NCI-H748 (cell line): ENCODE results near the gene MAFF.
A peak's percentile ranks its signal among the peaks of the same experiment; 100 is the strongest.

ENCODE experiments used
- DNase-seq: peaks from one replicate; lab custom pipeline; 2025; ENCODE audit not compliant: unreplicated experiment; lab: John Stamatoyannopoulos, UW

Gene MAFF

DNA sequence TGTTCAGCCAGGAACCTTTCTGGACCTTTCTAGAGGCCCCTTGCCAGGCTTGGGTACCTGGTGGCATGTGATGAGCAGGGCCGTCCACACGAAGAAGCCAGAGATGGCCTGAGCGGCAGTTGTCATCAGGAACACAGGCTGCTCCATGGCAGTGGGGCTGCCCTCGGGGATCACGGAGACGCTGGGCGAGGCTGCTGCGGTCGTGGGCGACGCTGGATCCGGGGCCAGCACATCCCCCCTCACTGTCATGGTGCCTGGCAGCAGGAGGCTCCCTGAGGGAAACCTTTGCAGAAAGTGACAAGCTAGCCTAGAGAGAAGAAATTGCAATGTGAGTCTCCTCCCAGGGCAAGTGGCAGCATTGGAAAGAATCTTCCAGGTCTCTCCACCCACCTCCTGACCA, 45.9 kb downstream of the MAFF start:
- no peak for DNase-seq

DNA sequence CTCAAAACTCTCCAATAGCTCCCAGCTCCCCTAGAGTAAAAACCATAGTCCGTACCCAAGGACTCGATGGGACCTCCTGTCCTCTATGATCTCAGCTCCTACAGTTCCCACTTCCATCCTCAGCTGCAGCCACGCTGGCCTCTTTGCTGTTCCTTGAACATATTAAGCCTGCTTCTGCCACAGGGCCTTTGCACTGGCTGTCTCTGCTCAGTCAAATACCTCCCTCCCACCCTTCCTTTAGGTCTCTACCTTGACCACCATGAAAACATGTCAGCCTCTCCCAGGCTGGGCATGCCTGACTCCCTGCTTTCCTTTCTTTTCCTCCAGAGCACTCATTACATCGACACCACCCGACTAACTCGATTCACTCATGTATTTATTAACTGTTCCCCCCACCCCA, 46.5 kb downstream of the MAFF start:
- no peak for DNase-seq

DNA sequence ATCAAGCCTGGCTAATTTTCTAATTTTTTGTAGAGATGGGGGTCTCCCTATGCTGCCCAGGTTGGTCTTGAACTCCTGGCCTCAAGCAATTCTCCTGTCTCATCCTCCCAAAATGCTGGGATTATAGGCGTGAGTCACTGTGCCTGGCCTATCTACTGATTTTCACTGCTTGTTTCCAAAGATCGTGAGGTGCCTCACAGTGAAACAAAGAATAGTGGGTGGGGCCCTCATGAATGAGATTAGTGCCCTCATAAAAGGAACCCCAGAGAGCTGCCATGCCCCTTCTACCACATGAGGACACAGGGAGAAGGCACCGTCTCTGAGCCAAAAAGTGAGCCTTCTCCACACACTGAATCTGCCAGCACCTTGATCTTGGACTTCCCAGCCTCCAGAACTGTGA, 47.5 kb downstream of the MAFF start:
- DNase-seq: no peak

- DNase-seq: no peak
Measured at GRCh38 chr22:38249803-38250642, 48.2 kb downstream of the MAFF start.

- no peak for DNase-seq
Measured at GRCh38 chr22:38250643-38251340, 49.0 kb downstream of the MAFF start.

DNA sequence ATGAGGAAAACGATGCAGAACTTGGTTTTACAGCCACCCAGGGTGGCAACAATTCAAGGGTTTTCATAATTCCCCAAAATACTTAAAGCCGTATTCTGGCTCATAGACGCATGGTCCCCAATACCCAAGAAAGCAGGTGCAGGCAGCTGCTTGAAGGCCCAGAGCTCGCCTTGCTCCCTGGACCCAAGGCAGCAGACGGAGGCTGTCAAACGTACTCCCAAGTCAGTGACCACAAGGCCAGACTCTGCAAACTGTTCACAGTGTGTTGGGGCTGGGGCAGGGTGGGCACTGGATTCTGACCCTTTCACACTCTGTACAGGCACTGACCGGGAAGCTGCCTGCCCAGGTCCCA, 49.5 kb downstream of the MAFF start:
- no peak for DNase-seq

DNA sequence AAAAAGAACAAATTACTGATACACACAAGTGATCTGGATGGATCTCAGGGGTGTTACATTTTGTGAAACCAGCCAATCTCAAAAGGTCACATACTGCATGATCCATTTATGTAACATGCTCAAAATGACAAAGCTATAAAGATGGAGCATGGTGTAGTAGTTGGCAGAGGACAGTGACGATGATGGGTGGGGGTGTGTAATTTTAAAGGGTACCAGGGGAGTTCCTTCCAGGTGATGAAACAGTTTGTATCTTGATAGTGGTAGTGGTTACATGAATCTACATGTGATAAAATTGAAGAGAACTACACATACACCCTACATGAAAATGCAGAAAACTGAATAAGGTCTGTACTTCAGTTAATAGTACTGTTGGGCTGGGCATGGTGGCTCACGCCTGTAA, 53.9 kb downstream of the MAFF start:
- no peak for DNase-seq

GRCh38 chr22:38257181-38257580, 55.4 kb downstream of the MAFF start:
- DNase-seq: no peak

GRCh38 chr22:38257650-38258250, 56.0 kb downstream of the MAFF start:
- peak; percentile 83 for DNase-seq

DNA sequence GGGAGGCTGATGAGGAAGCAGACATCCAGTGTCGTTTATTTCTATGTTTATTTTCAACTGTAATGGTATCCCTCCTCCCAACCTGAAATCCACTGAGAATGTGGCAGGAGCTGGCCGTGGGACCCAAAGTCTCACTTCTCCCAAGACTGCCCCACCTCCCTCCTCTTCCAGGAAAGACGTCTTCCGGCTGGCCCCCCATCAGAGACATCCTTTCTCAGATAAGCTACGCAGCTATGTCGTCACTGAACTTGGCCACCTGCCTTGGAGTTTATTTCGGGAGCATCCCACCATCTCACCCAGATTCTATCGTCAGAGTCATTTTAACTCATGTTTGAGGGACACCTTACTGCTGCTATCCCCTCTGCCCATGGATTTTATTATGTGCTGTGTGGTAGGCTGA, 57.1 kb downstream of the MAFF start:
- DNase-seq: no peak

- no peak for DNase-seq
Measured at GRCh38 chr22:38259370-38259769, 57.6 kb downstream of the MAFF start.

DNA sequence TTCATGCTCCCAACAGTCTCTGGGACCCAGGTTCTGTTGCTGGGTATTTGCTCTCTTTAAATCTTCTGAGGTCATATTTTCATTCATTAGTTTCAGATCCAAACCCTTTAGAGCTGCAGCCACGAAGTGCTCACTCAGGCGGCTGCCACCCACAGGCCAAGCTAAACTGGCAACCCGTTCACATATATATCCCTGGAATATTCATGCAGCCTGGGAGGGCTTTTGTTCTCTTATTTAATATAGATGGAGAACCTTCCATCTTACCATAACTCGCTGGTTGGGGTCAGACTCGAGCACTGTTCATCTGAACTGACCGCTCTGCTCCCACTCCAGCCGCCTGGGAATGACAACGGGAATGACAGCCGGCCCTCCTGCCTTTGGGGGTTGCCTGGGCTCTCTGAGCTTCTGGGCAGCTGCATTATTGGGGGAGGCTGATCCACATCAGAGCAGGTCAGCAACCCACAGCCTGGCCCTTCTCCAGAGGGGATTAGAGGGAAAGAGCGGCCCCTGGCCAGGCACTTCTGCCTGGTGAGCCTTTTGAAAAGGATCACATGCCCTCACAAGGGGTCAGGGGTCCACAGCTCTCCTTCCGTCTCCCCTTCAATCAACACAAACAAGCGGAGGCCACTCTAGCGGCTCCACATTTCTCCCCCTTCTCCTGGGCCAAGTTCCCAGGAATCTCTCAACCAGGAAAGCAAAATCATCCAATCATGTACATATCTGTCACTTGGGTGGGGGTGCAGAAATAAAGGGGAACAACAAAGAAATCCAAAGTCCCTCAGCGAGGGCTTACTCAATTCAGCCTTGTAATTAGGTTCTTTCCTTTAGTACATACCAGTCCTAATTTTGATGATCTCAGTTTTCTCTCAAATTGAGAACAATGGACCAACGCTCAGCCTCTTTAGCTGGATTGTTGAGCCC, 59.2 kb downstream of the MAFF start:
- DNase-seq: no peak

- DNase-seq: peak; percentile 20
Measured at GRCh38 chr22:38262051-38262795, 60.4 kb downstream of the MAFF start.

- no peak for DNase-seq
Measured at GRCh38 chr22:38264322-38264843, 62.6 kb downstream of the MAFF start.
